ENCODE measurements around the gene BRS3. TPM values are rescaled to one million over a fixed set of nuclear protein-coding genes. Genes with fewer than 3 reads are reported as not detected.

BRS3 gene
- total RNA-seq, 2 experiments from 2014 or later, result not detected

- no peak overlapping the region for H2AFZ ChIP-seq (ENCODE audit: low read length)
- no peaks in the 10 kb centered on the region for H3K79me2 ChIP-seq (ENCODE audit: insufficient read depth, low read depth, low read length)
- no peaks in the 10 kb centered on the region for H3K9me3 ChIP-seq (ENCODE audit: low read length)
- intact Hi-C loops (cut with micrococcal nuclease; ENCODE audit: unreplicated experiment), result no loop called here
- H3K4me2 ChIP-seq (ENCODE audit: low read length), result no peak overlapping the region
- DNase-seq (ENCODE audit: low spot score), result no peak
- no TSS peak for BruUV-seq (replicated peaks)
- H3K9me2 ChIP-seq (ENCODE audit: insufficient read depth, low read length), result no peaks in the 10 kb centered on the region
- H3K4me3 ChIP-seq (ENCODE audit: low read depth, low read length, poor library complexity, severe bottlenecking), result no peak overlapping the region
- ChIA-PET POLR2A (no interaction called here), CTCF (ENCODE audit: unreplicated experiment) (no interaction called here)
- H4K20me1 ChIP-seq (ENCODE audit: insufficient read depth, low read length), result no peaks in the 10 kb centered on the region
- H3K4me1 ChIP-seq (ENCODE audit: insufficient read depth, low read length, poor library complexity, severe bottlenecking), result no peaks in the 10 kb centered on the region
- TF ChIP-seq CTCF (conservative IDR thresholded peaks at IDR 0.05; ENCODE audit: low read length) (no peak), EZH2phosphoT487 (IDR thresholded peaks at IDR 0.05; ENCODE audit: borderline replicate concordance, low read depth, low read length) (no peak)
- H3K36me3 ChIP-seq (ENCODE audit: insufficient read depth, low read length), result no peaks in the 10 kb centered on the region
- no peak overlapping the region for H3K27ac ChIP-seq (ENCODE audit: low read depth, low read length, poor library complexity, severe bottlenecking)
Observed at GRCh38 chrX:136464589-136464988, 23.2 kb upstream of the BRS3 start.

- Histone ChIP-seq H3K4me3 (ENCODE audit: low read depth, low read length, poor library complexity, severe bottlenecking) (no peak overlapping the region), H3K9me3 (ENCODE audit: low read length) (no peaks in the 10 kb centered on the region), H3K9me2 (ENCODE audit: insufficient read depth, low read length) (no peaks in the 10 kb centered on the region), H3K4me1 (ENCODE audit: insufficient read depth, low read length, poor library complexity, severe bottlenecking) (no peaks in the 10 kb centered on the region), H3K79me2 (ENCODE audit: insufficient read depth, low read depth, low read length) (no peaks in the 10 kb centered on the region), H2AFZ (ENCODE audit: low read length) (no peak overlapping the region), H4K20me1 (ENCODE audit: insufficient read depth, low read length) (no peaks in the 10 kb centered on the region), H3K36me3 (ENCODE audit: insufficient read depth, low read length) (no peaks in the 10 kb centered on the region), H3K4me2 (ENCODE audit: low read length) (no peak overlapping the region), H3K27ac (ENCODE audit: low read depth, low read length, poor library complexity, severe bottlenecking) (no peak overlapping the region)
- intact Hi-C loops (cut with micrococcal nuclease; ENCODE audit: unreplicated experiment), result no loop called here
- ChIA-PET POLR2A (interaction anchor here (0.7 kb wide), 1 partner anchor 537 kb away, joined by 4 read pairs; no protein-coding TSS in a partner anchor), CTCF (ENCODE audit: unreplicated experiment) (no interaction called here)
- TF ChIP-seq EZH2phosphoT487 (IDR thresholded peaks at IDR 0.05; ENCODE audit: borderline replicate concordance, low read depth, low read length) (no peak), CTCF (conservative IDR thresholded peaks at IDR 0.05; ENCODE audit: low read length) (no peak)
- BruUV-seq (replicated peaks), result no TSS peak
- no peak for DNase-seq (ENCODE audit: low spot score)
Observed at GRCh38 chrX:136467303-136467702, 20.4 kb upstream of the BRS3 start.

GRCh38 chrX:136468391-136469103 is 19.2 kb upstream of the BRS3 start:
- CTCF ChIA-PET (ENCODE audit: unreplicated experiment), result no interaction called here

More at GRCh38 chrX:136468391-136469103, 19.2 kb upstream of the BRS3 start:
- TF ChIP-seq CTCF (conservative IDR thresholded peaks at IDR 0.05; ENCODE audit: low read length) (no peak), EZH2phosphoT487 (IDR thresholded peaks at IDR 0.05; ENCODE audit: borderline replicate concordance, low read depth, low read length) (no peak)
- Histone ChIP-seq H3K79me2 (ENCODE audit: insufficient read depth, low read depth, low read length) (no peaks in the 10 kb centered on the region), H3K36me3 (ENCODE audit: insufficient read depth, low read length) (no peaks in the 10 kb centered on the region), H3K4me1 (ENCODE audit: insufficient read depth, low read length, poor library complexity, severe bottlenecking) (no peaks in the 10 kb centered on the region), H3K4me3 (ENCODE audit: low read depth, low read length, poor library complexity, severe bottlenecking) (no peak overlapping the region), H4K20me1 (ENCODE audit: insufficient read depth, low read length) (no peaks in the 10 kb centered on the region), H3K9me2 (ENCODE audit: insufficient read depth, low read length) (no peaks in the 10 kb centered on the region), H3K9me3 (ENCODE audit: low read length) (no peaks in the 10 kb centered on the region), H2AFZ (ENCODE audit: low read length) (no peak overlapping the region), H3K4me2 (ENCODE audit: low read length) (no peak overlapping the region), H3K27ac (ENCODE audit: low read depth, low read length, poor library complexity, severe bottlenecking) (no peak overlapping the region)
- intact Hi-C loops (cut with micrococcal nuclease; ENCODE audit: unreplicated experiment), result no loop called here
- DNase-seq (ENCODE audit: low spot score), result no peak
- POLR2A ChIA-PET, result no interaction called here
- no TSS peak for BruUV-seq (replicated peaks)
